Suprapubic skin (tissue), 4 donors: ENCODE data around the gene FAM118A. TPM values are rescaled to one million over a fixed set of nuclear protein-coding genes. Genes with fewer than 3 reads are reported as not detected.
"Not testable (repeated sequence)": the region's sequence is repeated elsewhere in the genome, so short reads cannot be mapped to it uniquely, and the experiment has no call there.

Experiments used
- DNase-seq, 2 donors: peaks; one replicate each; pipeline ENCODE4 v3.0.0-alpha.2; 2019; ENCODE audit warnings: low spot score in 2 of 2
- H3K27ac ChIP-seq: fragments of 200-600 bp; sonication (generic); one replicate; pipeline ENCODE4 v1.5.1; 2019
- H3K27me3 ChIP-seq: fragments of 200-600 bp; sonication (generic); one replicate; pipeline ENCODE4 v1.5.1; 2019
- H3K36me3 ChIP-seq: fragments of 200-600 bp; sonication (generic); one replicate; pipeline ENCODE4 v1.5.1; 2019
- H3K4me1 ChIP-seq: fragments of 200-600 bp; sonication (generic); one replicate; pipeline ENCODE4 v1.5.1; 2019
- H3K4me3 ChIP-seq: fragments of 200-600 bp; sonication (generic); one replicate; pipeline ENCODE4 v1.5.1; 2019; ENCODE audit warnings: mild to moderate bottlenecking
- H3K9me3 ChIP-seq: fragments of 200-600 bp; sonication (generic); one replicate; pipeline ENCODE4 v1.5.1; 2019
- EP300 ChIP-seq: sonication (generic); formaldehyde crosslinking; IDR thresholded peaks from one replicate; pipeline ENCODE4 v1.6.1; 2017; ENCODE audit warnings: antibody characterized with exemption
- POLR2A ChIP-seq, 2 donors: fragments of 450-650 bp; IDR thresholded peaks; one replicate each; pipeline ENCODE4 v1.6.1; 2017; ENCODE audit warnings: antibody characterized with exemption in 2 of 2, mild to moderate bottlenecking in 2 of 2, moderate library complexity in 2 of 2
- POLR2AphosphoS5 ChIP-seq, 3 donors: sonication (generic); formaldehyde crosslinking; IDR thresholded peaks; one replicate each; pipeline ENCODE4 v1.6.1; 2017; ENCODE audit warnings: antibody characterized with exemption in 3 of 3
- WGBS: methylation state at CpG from one replicate; pipeline ENCODE4 v1.1.5; 2018; 5-methylcytosine and 5-hydroxymethylcytosine counted together
- total RNA-seq, 4 donors: library from RNA; depleted of rRNA; stranded (reverse); fragments of >200 nt; gene quantifications; one replicate each; pipeline ENCODE4 v1.1.0, GENCODE V29; 2016
- TF ChIP-seq, protein P1 (sequence below), 2 donors: fragments of 200-600 bp in 1 of 2; fragments of 450-650 bp in 1 of 2; sonication (generic) in 1 of 2; IDR thresholded peaks; one replicate each; pipeline ENCODE4 v1.5.1; 2016 to 2019; ENCODE audit warnings: antibody characterized with exemption in 2 of 2, mild to moderate bottlenecking in 1 of 2, moderate library complexity in 1 of 2

Gene FAM118A
- total RNA-seq, 4 donors from 2014 or later = 22.7 to 65.8 (median 37.2) TPM

DNA sequence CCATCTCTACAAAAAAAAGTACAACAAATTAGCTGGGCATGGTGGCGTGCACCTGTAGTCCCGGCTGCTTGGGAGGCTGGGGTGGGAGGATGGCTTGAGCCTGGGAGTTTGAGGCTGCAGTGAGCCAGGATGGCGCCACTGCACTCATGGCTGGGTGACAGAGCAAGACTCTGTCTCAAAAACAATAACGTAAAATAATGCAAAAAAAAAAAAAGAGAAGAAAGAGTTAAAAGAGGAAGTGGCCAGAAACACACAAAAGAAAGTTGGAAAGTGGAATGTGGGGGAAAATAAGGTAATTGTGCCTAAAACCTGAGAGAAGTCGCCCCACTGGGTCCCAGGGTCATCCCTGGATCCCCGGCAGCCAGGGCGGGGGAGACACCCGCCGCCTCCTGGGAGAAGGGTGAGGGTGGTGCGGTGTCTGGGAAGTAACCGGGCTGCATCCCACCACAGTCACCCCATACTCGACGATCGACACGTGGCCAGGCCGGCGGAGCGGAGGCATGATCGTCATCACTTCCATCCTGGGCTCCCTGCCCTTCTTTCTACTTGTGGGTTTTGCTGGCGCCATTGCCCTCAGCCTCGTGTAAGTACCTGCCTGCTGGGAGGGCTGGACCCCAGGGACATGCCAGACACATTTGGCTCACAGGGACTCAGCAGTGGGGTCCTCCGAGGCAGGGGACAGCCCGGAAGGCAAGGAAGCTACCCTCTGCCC lies 16.8 kb upstream of the FAM118A start:
- DNase-seq = no peak
- no peaks in the 10 kb centered on the region for H3K36me3 ChIP-seq
- WGBS = 55% methylated on average over 23 of the region's 23 CpGs
- H3K27ac ChIP-seq = no peak overlapping the region
- no peaks in the 10 kb centered on the region for H3K9me3 ChIP-seq
- no peaks in the 10 kb centered on the region for H3K27me3 ChIP-seq
- H3K4me1 ChIP-seq = peaks cover 19% of the 10 kb centered on the region
- TF ChIP-seq, protein P1, sequence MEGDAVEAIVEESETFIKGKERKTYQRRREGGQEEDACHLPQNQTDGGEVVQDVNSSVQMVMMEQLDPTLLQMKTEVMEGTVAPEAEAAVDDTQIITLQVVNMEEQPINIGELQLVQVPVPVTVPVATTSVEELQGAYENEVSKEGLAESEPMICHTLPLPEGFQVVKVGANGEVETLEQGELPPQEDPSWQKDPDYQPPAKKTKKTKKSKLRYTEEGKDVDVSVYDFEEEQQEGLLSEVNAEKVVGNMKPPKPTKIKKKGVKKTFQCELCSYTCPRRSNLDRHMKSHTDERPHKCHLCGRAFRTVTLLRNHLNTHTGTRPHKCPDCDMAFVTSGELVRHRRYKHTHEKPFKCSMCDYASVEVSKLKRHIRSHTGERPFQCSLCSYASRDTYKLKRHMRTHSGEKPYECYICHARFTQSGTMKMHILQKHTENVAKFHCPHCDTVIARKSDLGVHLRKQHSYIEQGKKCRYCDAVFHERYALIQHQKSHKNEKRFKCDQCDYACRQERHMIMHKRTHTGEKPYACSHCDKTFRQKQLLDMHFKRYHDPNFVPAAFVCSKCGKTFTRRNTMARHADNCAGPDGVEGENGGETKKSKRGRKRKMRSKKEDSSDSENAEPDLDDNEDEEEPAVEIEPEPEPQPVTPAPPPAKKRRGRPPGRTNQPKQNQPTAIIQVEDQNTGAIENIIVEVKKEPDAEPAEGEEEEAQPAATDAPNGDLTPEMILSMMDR (IDR thresholded peaks at IDR 0.05) = no peak
- TF ChIP-seq POLR2A (IDR thresholded peaks at IDR 0.05) (no peak), POLR2AphosphoS5 (IDR thresholded peaks at IDR 0.05) (no peak), EP300 (no peak)
- no peak overlapping the region for H3K4me3 ChIP-seq

DNA sequence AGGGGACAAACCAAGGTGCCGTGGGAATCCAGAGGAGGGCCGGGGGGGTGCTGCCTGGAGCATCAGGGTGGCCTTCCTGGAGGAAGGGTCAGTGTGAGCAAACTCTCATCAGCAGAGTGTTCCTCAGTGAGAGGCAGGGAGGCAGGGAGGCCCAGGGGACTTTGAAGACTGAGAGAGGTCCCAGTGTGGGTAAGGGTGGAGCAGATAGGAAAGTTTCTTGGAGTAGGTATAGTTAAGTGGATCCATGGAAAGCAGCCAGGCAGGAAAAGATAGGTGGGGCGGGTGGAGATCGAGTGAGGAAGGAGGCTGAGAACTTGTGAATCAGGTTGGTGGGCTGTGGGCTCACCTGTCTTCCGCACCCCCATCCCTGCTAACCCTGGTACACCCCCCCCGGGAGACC lies 15.7 kb upstream of the FAM118A start:
- DNase-seq = no peak
- H3K36me3 ChIP-seq = no peaks in the 10 kb centered on the region
- 67% methylated on average over 6 of the region's 6 CpGs for WGBS
- no peak overlapping the region for H3K4me3 ChIP-seq
- no peak for TF ChIP-seq POLR2AphosphoS5 (IDR thresholded peaks at IDR 0.05)
- TF ChIP-seq, protein P1 (IDR thresholded peaks at IDR 0.05) = no peak
- no peak for TF ChIP-seq POLR2A (IDR thresholded peaks at IDR 0.05)
- TF ChIP-seq EP300 = no peak
- no peaks in the 10 kb centered on the region for H3K27me3 ChIP-seq
- H3K27ac ChIP-seq = no peak overlapping the region
- peaks cover 19% of the 10 kb centered on the region for H3K4me1 ChIP-seq
- no peaks in the 10 kb centered on the region for H3K9me3 ChIP-seq

DNA sequence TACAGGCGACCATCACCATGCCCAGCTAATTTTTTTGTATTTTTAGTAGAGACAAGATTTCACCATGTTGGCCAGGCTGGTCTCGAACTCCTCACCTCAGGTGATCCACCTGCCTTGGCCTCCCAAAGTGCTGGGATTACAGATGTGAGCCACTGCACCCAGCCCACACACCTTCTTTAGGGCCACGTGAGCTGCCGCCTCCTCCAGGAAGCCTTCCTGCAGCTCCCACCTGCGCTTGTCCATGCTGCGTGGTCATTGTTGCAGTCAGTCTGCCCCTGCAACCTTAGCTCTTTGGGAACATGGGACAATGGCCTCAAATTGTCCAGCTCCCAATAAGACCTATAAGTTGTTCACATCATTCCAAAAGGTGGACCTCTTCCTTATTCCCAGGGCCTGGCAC lies 14.7 kb upstream of the FAM118A start:
- H3K36me3 ChIP-seq, H3K27me3 ChIP-seq, H3K4me3 ChIP-seq, H3K9me3 ChIP-seq, H3K27ac ChIP-seq, DNase-seq: not testable (repeated sequence)
- WGBS = 97% methylated on average over 6 of the region's 6 CpGs
- peaks cover 17% of the 10 kb centered on the region for H3K4me1 ChIP-seq

DNA sequence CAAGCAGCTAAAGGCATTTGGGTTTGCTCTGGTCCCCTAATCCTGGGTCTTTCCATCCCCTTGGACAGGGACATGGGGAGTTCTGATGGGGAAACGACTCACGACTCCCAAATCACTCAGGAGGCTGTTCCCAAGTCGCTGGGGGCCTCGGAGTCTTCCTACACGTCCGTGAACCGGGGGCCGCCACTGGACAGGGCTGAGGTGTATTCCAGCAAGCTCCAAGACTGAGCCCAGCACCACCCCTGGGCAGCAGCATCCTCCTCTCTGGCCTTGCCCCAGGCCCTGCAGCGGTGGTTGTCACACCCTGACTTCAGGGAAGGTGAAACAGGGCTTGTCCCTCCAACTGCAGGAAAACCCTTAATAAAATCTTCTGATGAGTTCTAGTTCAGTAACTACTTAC lies 14.2 kb upstream of the FAM118A start:
- Histone ChIP-seq H3K9me3 (no peaks in the 10 kb centered on the region), H3K4me3 (no peak overlapping the region), H3K4me1 (peaks cover 12% of the 10 kb centered on the region), H3K27me3 (no peaks in the 10 kb centered on the region), H3K36me3 (no peaks in the 10 kb centered on the region), H3K27ac (no peak overlapping the region)
- no peak for DNase-seq
- TF ChIP-seq, protein P1 (IDR thresholded peaks at IDR 0.05) = no peak
- no peak for TF ChIP-seq POLR2AphosphoS5 (IDR thresholded peaks at IDR 0.05)
- TF ChIP-seq POLR2A (IDR thresholded peaks at IDR 0.05) = no peak
- TF ChIP-seq EP300 = no peak
- 66% methylated on average over 8 of the region's 9 CpGs for WGBS

DNA sequence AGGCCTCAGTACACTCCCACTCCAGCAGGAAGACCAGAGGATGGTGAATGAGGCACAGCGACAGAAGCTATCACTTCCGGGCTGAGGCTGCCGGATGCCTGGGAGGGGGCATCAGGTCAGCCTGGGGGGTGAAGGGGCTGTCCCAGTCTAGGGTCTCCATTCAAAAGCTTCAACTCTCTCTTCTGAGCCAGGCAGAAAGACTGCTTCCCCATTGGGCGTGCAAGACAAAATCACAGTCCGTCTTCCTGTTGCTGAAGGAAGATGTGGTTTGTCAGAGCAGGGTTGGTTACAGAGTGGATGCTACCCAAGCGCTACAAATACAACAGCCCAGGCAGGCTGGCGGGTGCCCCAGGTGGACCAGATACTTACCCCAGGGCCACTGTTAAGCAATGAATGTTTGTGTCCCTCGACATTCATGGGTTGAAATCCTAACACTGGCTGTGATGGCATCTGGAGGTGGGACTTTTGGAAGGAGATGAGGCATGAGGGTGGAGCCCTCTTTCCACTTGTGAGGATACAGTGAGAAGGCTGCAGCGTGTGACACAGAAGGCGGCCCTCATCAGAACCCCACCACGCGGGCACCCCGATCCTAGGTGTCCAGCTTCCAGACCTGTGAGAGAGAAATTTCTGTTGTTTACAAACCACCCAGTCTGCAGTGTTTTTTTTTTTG lies 13.0 kb upstream of the FAM118A start:
- Histone ChIP-seq H3K27me3 (no peaks in the 10 kb centered on the region), H3K36me3 (no peaks in the 10 kb centered on the region), H3K4me3 (no peak overlapping the region), H3K4me1 (peaks cover 5% of the 10 kb centered on the region), H3K9me3 (no peaks in the 10 kb centered on the region), H3K27ac (no peak overlapping the region)
- WGBS = 65% methylated on average over 10 of the region's 13 CpGs
- DNase-seq = no peak
- TF ChIP-seq POLR2A (IDR thresholded peaks at IDR 0.05) (no peak), POLR2AphosphoS5 (IDR thresholded peaks at IDR 0.05) (no peak), EP300 (no peak)
- TF ChIP-seq, protein P1 (IDR thresholded peaks at IDR 0.05) = no peak
